ENCODE data around the gene IL20.

Gene IL20

GRCh38 chr1:206907304-206907991, 42.0 kb downstream of the IL20 start:
- H3K4me1 ChIP-seq (ENCODE audit: control insufficient read depth, insufficient read depth, low read length), result no peaks in the 10 kb centered on the region
- no peaks in the 10 kb centered on the region for H3K9me3 ChIP-seq (ENCODE audit: control insufficient read depth, low read length)
- WGBS, 2 experiments, result 78 to 81% methylated on average over 23 of the region's 23 CpGs
- H3K36me3 ChIP-seq (ENCODE audit: control insufficient read depth, insufficient read depth, low read length), result no peaks in the 10 kb centered on the region
- H3K4me3 ChIP-seq (ENCODE audit: insufficient read depth, low read depth, low read length), result no peak overlapping the region
- no peak overlapping the region for H3K27ac ChIP-seq (ENCODE audit: insufficient read depth, low read depth, low read length, poor library complexity, severe bottlenecking)
- peaks cover 44% of the 10 kb centered on the region for H3K27me3 ChIP-seq (ENCODE audit: control insufficient read depth, insufficient read depth, low read length, poor library complexity, severe bottlenecking)

GRCh38 chr1:206908038-206908437, 42.6 kb downstream of the IL20 start:
- Histone ChIP-seq H3K9me3 (ENCODE audit: control insufficient read depth, low read length) (no peaks in the 10 kb centered on the region), H3K36me3 (ENCODE audit: control insufficient read depth, insufficient read depth, low read length) (no peaks in the 10 kb centered on the region), H3K27me3 (ENCODE audit: control insufficient read depth, insufficient read depth, low read length, poor library complexity, severe bottlenecking) (peaks cover 50% of the 10 kb centered on the region), H3K4me3 (ENCODE audit: insufficient read depth, low read depth, low read length) (no peak overlapping the region), H3K27ac (ENCODE audit: insufficient read depth, low read depth, low read length, poor library complexity, severe bottlenecking) (no peak overlapping the region), H3K4me1 (ENCODE audit: control insufficient read depth, insufficient read depth, low read length) (no peaks in the 10 kb centered on the region)
- WGBS, 2 experiments, result 91 to 93% methylated on average over 10 of the region's 10 CpGs

- H3K4me1 ChIP-seq (ENCODE audit: control insufficient read depth, insufficient read depth, low read length), result no peaks in the 10 kb centered on the region
- H3K27ac ChIP-seq (ENCODE audit: insufficient read depth, low read depth, low read length, poor library complexity, severe bottlenecking), result no peak overlapping the region
- H3K27me3 ChIP-seq (ENCODE audit: control insufficient read depth, insufficient read depth, low read length, poor library complexity, severe bottlenecking), result peaks cover 56% of the 10 kb centered on the region
- H3K9me3 ChIP-seq (ENCODE audit: control insufficient read depth, low read length), result no peaks in the 10 kb centered on the region
- 1% methylated on average over 69 of the region's 69 CpGs for WGBS, 2 experiments
- H3K36me3 ChIP-seq (ENCODE audit: control insufficient read depth, insufficient read depth, low read length), result no peaks in the 10 kb centered on the region
- H3K4me3 ChIP-seq (ENCODE audit: insufficient read depth, low read depth, low read length), result peak overlapping the region; percentile 39
Measured at GRCh38 chr1:206909161-206909882, 43.9 kb downstream of the IL20 start.

- Histone ChIP-seq H3K27me3 (ENCODE audit: control insufficient read depth, insufficient read depth, low read length, poor library complexity, severe bottlenecking) (peaks cover 56% of the 10 kb centered on the region), H3K27ac (ENCODE audit: insufficient read depth, low read depth, low read length, poor library complexity, severe bottlenecking) (no peak overlapping the region), H3K4me1 (ENCODE audit: control insufficient read depth, insufficient read depth, low read length) (no peaks in the 10 kb centered on the region), H3K4me3 (ENCODE audit: insufficient read depth, low read depth, low read length) (peak overlapping the region; percentile 39), H3K9me3 (ENCODE audit: control insufficient read depth, low read length) (no peaks in the 10 kb centered on the region), H3K36me3 (ENCODE audit: control insufficient read depth, insufficient read depth, low read length) (no peaks in the 10 kb centered on the region)
- 18 to 21% methylated on average over 14 of the region's 14 CpGs for WGBS, 2 experiments
Measured at GRCh38 chr1:206909883-206910318, 44.5 kb downstream of the IL20 start.

- Histone ChIP-seq H3K4me3 (ENCODE audit: insufficient read depth, low read depth, low read length) (no peak overlapping the region), H3K36me3 (ENCODE audit: control insufficient read depth, insufficient read depth, low read length) (no peaks in the 10 kb centered on the region), H3K4me1 (ENCODE audit: control insufficient read depth, insufficient read depth, low read length) (no peaks in the 10 kb centered on the region), H3K9me3 (ENCODE audit: control insufficient read depth, low read length) (no peaks in the 10 kb centered on the region), H3K27ac (ENCODE audit: insufficient read depth, low read depth, low read length, poor library complexity, severe bottlenecking) (no peak overlapping the region), H3K27me3 (ENCODE audit: control insufficient read depth, insufficient read depth, low read length, poor library complexity, severe bottlenecking) (peaks cover 56% of the 10 kb centered on the region)
- WGBS, 2 experiments, result no CpG with 5 or more reads among the region's 1 CpG
Measured at GRCh38 chr1:206911064-206911663, 45.7 kb downstream of the IL20 start.

GRCh38 chr1:206912445-206913095, 47.1 kb downstream of the IL20 start:
- Histone ChIP-seq H3K9me3 (ENCODE audit: control insufficient read depth, low read length) (no peaks in the 10 kb centered on the region), H3K36me3 (ENCODE audit: control insufficient read depth, insufficient read depth, low read length) (no peaks in the 10 kb centered on the region), H3K4me1 (ENCODE audit: control insufficient read depth, insufficient read depth, low read length) (no peaks in the 10 kb centered on the region), H3K4me3 (ENCODE audit: insufficient read depth, low read depth, low read length) (no peak overlapping the region), H3K27ac (ENCODE audit: insufficient read depth, low read depth, low read length, poor library complexity, severe bottlenecking) (no peak overlapping the region), H3K27me3 (ENCODE audit: control insufficient read depth, insufficient read depth, low read length, poor library complexity, severe bottlenecking) (peaks cover 52% of the 10 kb centered on the region)
- 34 to 36% methylated on average over 7 of the region's 7 CpGs for WGBS, 2 experiments

GRCh38 chr1:206913766-206914537, 48.5 kb downstream of the IL20 start:
- Histone ChIP-seq H3K9me3 (ENCODE audit: control insufficient read depth, low read length) (no peaks in the 10 kb centered on the region), H3K4me3 (ENCODE audit: insufficient read depth, low read depth, low read length) (no peak overlapping the region), H3K27me3 (ENCODE audit: control insufficient read depth, insufficient read depth, low read length, poor library complexity, severe bottlenecking) (peaks cover 38% of the 10 kb centered on the region), H3K36me3 (ENCODE audit: control insufficient read depth, insufficient read depth, low read length) (no peaks in the 10 kb centered on the region), H3K27ac (ENCODE audit: insufficient read depth, low read depth, low read length, poor library complexity, severe bottlenecking) (no peak overlapping the region), H3K4me1 (ENCODE audit: control insufficient read depth, insufficient read depth, low read length) (no peaks in the 10 kb centered on the region)
- 88 to 89% methylated on average over 12 of the region's 12 CpGs for WGBS, 2 experiments

GRCh38 chr1:206915030-206915735, 49.8 kb downstream of the IL20 start:
- Histone ChIP-seq H3K36me3 (ENCODE audit: control insufficient read depth, insufficient read depth, low read length) (no peaks in the 10 kb centered on the region), H3K27me3 (ENCODE audit: control insufficient read depth, insufficient read depth, low read length, poor library complexity, severe bottlenecking) (peaks cover 25% of the 10 kb centered on the region), H3K4me3 (ENCODE audit: insufficient read depth, low read depth, low read length) (no peak overlapping the region), H3K4me1 (ENCODE audit: control insufficient read depth, insufficient read depth, low read length) (no peaks in the 10 kb centered on the region), H3K27ac (ENCODE audit: insufficient read depth, low read depth, low read length, poor library complexity, severe bottlenecking) (no peak overlapping the region), H3K9me3 (ENCODE audit: control insufficient read depth, low read length) (no peaks in the 10 kb centered on the region)
- WGBS, 2 experiments, result 90 to 92% methylated on average over 15 of the region's 15 CpGs

GRCh38 chr1:206916000-206916709, 50.7 kb downstream of the IL20 start:
- Histone ChIP-seq H3K27ac (ENCODE audit: insufficient read depth, low read depth, low read length, poor library complexity, severe bottlenecking) (no peak overlapping the region), H3K27me3 (ENCODE audit: control insufficient read depth, insufficient read depth, low read length, poor library complexity, severe bottlenecking) (peaks cover 16% of the 10 kb centered on the region), H3K4me3 (ENCODE audit: insufficient read depth, low read depth, low read length) (no peak overlapping the region), H3K4me1 (ENCODE audit: control insufficient read depth, insufficient read depth, low read length) (no peaks in the 10 kb centered on the region), H3K9me3 (ENCODE audit: control insufficient read depth, low read length) (no peaks in the 10 kb centered on the region), H3K36me3 (ENCODE audit: control insufficient read depth, insufficient read depth, low read length) (no peaks in the 10 kb centered on the region)
- WGBS, 2 experiments, result 88 to 89% methylated on average over 8 of the region's 8 CpGs

Data from ectodermal cell (in vitro differentiated cells).